Pancreas (tissue), 10 donors: ENCODE results near the gene FCRL4. TPM values are rescaled to one million over a fixed set of nuclear protein-coding genes. Genes with fewer than 3 reads are reported as not detected.
"Not testable (repeated sequence)": the region's sequence is repeated elsewhere in the genome, so short reads cannot be mapped to it uniquely, and the experiment has no call there.

Experiments
- ATAC-seq, 4 donors: fragments of 200-7000 bp; cut with Tn5 transposase; one replicate each; pipeline versions ENCODE4 v1.8.0 to v1.9.1; 2020; ENCODE audit warnings: mild to moderate bottlenecking in 4 of 4, moderate library complexity in 4 of 4
- DNase-seq, 6 donors: peaks; one replicate each; pipeline ENCODE4 v3.0.0-alpha.2; 2020
- FAIRE-seq: peaks from 2 replicates; lab custom pipeline; 2012; peaks lifted over from hg19 to GRCh38; lab: Jason Lieb, UNC
- H3K27ac ChIP-seq, 4 donors: fragments of 200-600 bp; sonication (generic); 1 replicate in 3 of 4; 2 replicates in 1 of 4; pipeline versions ENCODE4 v1.5.0 to v1.8.0; 2020
- H3K27me3 ChIP-seq, 4 donors: fragments of 200-600 bp; one replicate each; pipeline ENCODE4 v1.8.0; 2021
- H3K36me3 ChIP-seq, 3 donors: fragments of 200-600 bp; sonication (generic) in 1 of 3; one replicate each; pipeline versions ENCODE4 v1.5.0 to v1.8.0; 2020 to 2021
- H3K4me1 ChIP-seq, 3 donors: fragments of 200-600 bp; one replicate each; pipeline ENCODE4 v1.8.0; 2021
- H3K4me3 ChIP-seq, 4 donors: fragments of 200-600 bp; sonication (generic) in 2 of 4; one replicate each; pipeline versions ENCODE4 v1.5.0 to v1.8.0; 2020 to 2021
- H3K9me3 ChIP-seq, 4 donors: fragments of 200-600 bp; one replicate each; pipeline ENCODE4 v1.8.0; 2021
- CTCF ChIP-seq, 4 donors: fragments of 200-600 bp; sonication (generic) in 3 of 4; IDR thresholded peaks; one replicate each; pipeline versions ENCODE4 v1.5.0 to v1.8.0; 2021; ENCODE audit warnings: antibody characterized with exemption in 4 of 4
- WGBS, 2 donors: extraction: QIAGEN DNeasy Blood & Tissue Kit; methylation state at CpG; one replicate each; pipeline ENCODE4 v1.1.7; 2013; 5-methylcytosine and 5-hydroxymethylcytosine counted together
- intact Hi-C, 3 donors: fragments of 100-400 bp; cut with DNase I; formaldehyde crosslinking; loops; one replicate each; pipeline versions ENCODE4 v1.11.1 to v1.14.2; 2022
- polyA plus RNA-seq, 2 donors: library from polyadenylated mRNA; stranded (reverse); fragments of 200-250 nt; gene quantifications; one replicate each; pipeline ENCODE4 v1.2.3, GENCODE V29; 2013
- total RNA-seq, 6 donors: library from RNA; stranded (reverse); fragmentation: NEBNext Ultra II Directional in 4 of 6; extraction: Animal tissue kit (Norgen Biotek cat#: 25700) in 4 of 6; gene quantifications; one replicate each; pipeline versions ENCODE4 v1.2.1 to v1.2.4, GENCODE V29; 2021 to 2023
- donor health status: healthy with polysubstance abuse.
- donor health status: DM: no; HTN: no; CAD: no; lungs with moderate emphysema.
- donor health status: DM: no; HTN: no; CAD: no.
- donor health status: control.
- donor health status: control.
- donor health status: Bipolar disorder and iron deficiency.
- donor health status: DM: yes; HTN: yes; CAD: no.
- donor health status: DM: no; HTN: no; CAD: no.
- donor health status: DM: no; HTN: no; CAD: no.
- donor health status: DM: yes; HTN: yes; CAD: no.

FCRL4 gene
- total and polyA plus RNA-seq, 8 donors = not detected

- FAIRE-seq (no peak), ATAC-seq (no peak), DNase-seq (no peak)
- no peaks in the 10 kb centered on the region for H3K4me1 ChIP-seq
- no peaks in the 10 kb centered on the region for H3K9me3 ChIP-seq
- intact Hi-C loops = no loop called here
- H3K27me3 ChIP-seq = no peaks in the 10 kb centered on the region
- no peaks in the 10 kb centered on the region for H3K36me3 ChIP-seq
- no peak overlapping the region for H3K4me3 ChIP-seq
- no peak overlapping the region for H3K27ac ChIP-seq
- 73 to 75% methylated on average over 14 of the region's 14 CpGs for WGBS, 2 donors
- no peak for TF ChIP-seq CTCF (IDR thresholded peaks at IDR 0.05)
Observed at GRCh38 chr1:157566484-157567300, 31.2 kb downstream of the FCRL4 start.

GRCh38 chr1:157562515-157562914, 35.4 kb downstream of the FCRL4 start:
- TF ChIP-seq CTCF (IDR thresholded peaks at IDR 0.05) = no peak
- no peak overlapping the region for H3K4me3 ChIP-seq
- WGBS, 2 donors = 36 to 41% methylated on average over 2 of the region's 2 CpGs
- H3K27me3 ChIP-seq = no peaks in the 10 kb centered on the region
- ATAC-seq (no peak), DNase-seq (no peak), FAIRE-seq (no peak)
- H3K4me1 ChIP-seq = no peaks in the 10 kb centered on the region
- no peak overlapping the region for H3K27ac ChIP-seq
- H3K9me3 ChIP-seq = no peaks in the 10 kb centered on the region
- H3K36me3 ChIP-seq = no peaks in the 10 kb centered on the region
- intact Hi-C loops = no loop called here

- FAIRE-seq = no peak
- intact Hi-C loops = no loop called here
- Histone ChIP-seq H3K9me3 (no peaks in the 10 kb centered on the region), H3K27me3 (peaks cover 0 to 4% (median 0%) of the 10 kb centered on the region in 4 donors), H3K4me1 (no peaks in the 10 kb centered on the region), H3K27ac (no peak overlapping the region), H3K36me3 (no peaks in the 10 kb centered on the region), H3K4me3 (no peak overlapping the region)
- no peak for TF ChIP-seq CTCF (IDR thresholded peaks at IDR 0.05)
- DNase-seq = no peak
- no peak for ATAC-seq
- 64 to 75% methylated on average over 2 of the region's 2 CpGs for WGBS, 2 donors
Observed at GRCh38 chr1:157558119-157558518, 39.8 kb downstream of the FCRL4 start.

GRCh38 chr1:157551694-157552693, 45.9 kb downstream of the FCRL4 start, which contains the start of gene FCRL5:
Gene FCRL5 (minus strand): TSS chr1:157552515. CDS start chr1:157552362, 153 bp downstream.
- no peak for TF ChIP-seq CTCF (IDR thresholded peaks at IDR 0.05)
- FAIRE-seq (no peak), ATAC-seq (no peak), DNase-seq (no peak)
- intact Hi-C loops = no loop called here
- H3K27ac ChIP-seq = no peak within 1 kb of the TSS
- no peaks in the 10 kb centered on the region for H3K36me3 ChIP-seq
- no peaks in the 10 kb centered on the region for H3K9me3 ChIP-seq
- peaks cover 0 to 4% (median 0%) of the 10 kb centered on the region in 4 donors for H3K27me3 ChIP-seq
- H3K4me3 ChIP-seq = no peak within 1 kb of the TSS
- 65 to 75% methylated on average over 10 of the region's 10 CpGs for WGBS, 2 donors
- no peaks in the 10 kb centered on the region for H3K4me1 ChIP-seq

- ATAC-seq = not testable (repeated sequence)
- WGBS, 2 donors = 53 to 68% methylated on average over 1 of the region's 1 CpG
Observed at GRCh38 chr1:157548081-157548480, 49.8 kb downstream of the FCRL4 start.

More at GRCh38 chr1:157548081-157548480, 49.8 kb downstream of the FCRL4 start:
- DNase-seq, H3K27ac ChIP-seq, H3K4me3 ChIP-seq, FAIRE-seq, H3K9me3 ChIP-seq, H3K4me1 ChIP-seq, H3K27me3 ChIP-seq, H3K36me3 ChIP-seq, intact Hi-C loops: not testable (repeated sequence)
